Neuronal stem cell (in vitro differentiated cells): Measurements from ENCODE around the gene GRIN2A. TPM values are rescaled to one million over a fixed set of nuclear protein-coding genes. Genes with fewer than 3 reads are reported as not detected.

Experiments used
- DNase-seq: peaks from one replicate; pipeline ENCODE4 v3.0.0-alpha.2; 2013; ENCODE audit warnings: low spot score
- H2AFZ ChIP-seq: one replicate; pipeline ENCODE4 v1.6.1; 2013; ENCODE audit warnings: mild to moderate bottlenecking, low read length, inconsistent platforms
- H2AK5ac ChIP-seq: 2 replicates; pipeline ENCODE4 v1.6.1; 2013; ENCODE audit warnings: low read depth, mild to moderate bottlenecking, inconsistent platforms, low read length, moderate library complexity, mixed read lengths
- H2BK120ac ChIP-seq: 2 replicates; pipeline ENCODE4 v1.6.1; 2013; ENCODE audit warnings: low read depth, mild to moderate bottlenecking, inconsistent platforms, low read length, moderate library complexity, mixed read lengths
- H2BK12ac ChIP-seq: one replicate; pipeline ENCODE4 v1.6.1; 2013; ENCODE audit warnings: low read length, inconsistent platforms
- H2BK15ac ChIP-seq: 2 replicates; pipeline ENCODE4 v1.6.1; 2013; ENCODE audit warnings: mild to moderate bottlenecking, low read length, inconsistent platforms, mixed read lengths
- H2BK5ac ChIP-seq: one replicate; pipeline ENCODE4 v1.6.1; 2013; ENCODE audit warnings: inconsistent platforms, mild to moderate bottlenecking, low read length, moderate library complexity
- H3K14ac ChIP-seq: one replicate; pipeline ENCODE4 v1.6.1; 2013; ENCODE audit warnings: low read length, inconsistent platforms
- H3K18ac ChIP-seq: 2 replicates; pipeline ENCODE4 v1.6.1; 2013; ENCODE audit warnings: low read length, inconsistent platforms
- H3K23ac ChIP-seq: 2 replicates; pipeline ENCODE4 v1.6.1; 2013; ENCODE audit warnings: low read depth, mild to moderate bottlenecking, mixed read lengths, low read length, inconsistent platforms; ENCODE audit not compliant: poor library complexity
- H3K27ac ChIP-seq: replicated peaks from 3 replicates; pipeline ENCODE4 v1.5.1; 2013; ENCODE audit warnings: low read length, inconsistent platforms
- H3K27me3 ChIP-seq, 3 experiments: 2 replicates each; pipeline ENCODE4 v1.6.1; 2013; ENCODE audit warnings: low read length in 3 of 3, mild to moderate bottlenecking in 2 of 3, inconsistent platforms in 1 of 3, low read depth in 1 of 3, mixed read lengths in 1 of 3, moderate library complexity in 1 of 3; ENCODE audit not compliant: control insufficient read depth in 3 of 3, insufficient read depth in 3 of 3
- H3K36me3 ChIP-seq, 2 donors: replicated peaks in 1 of 2; 2 replicates each; pipeline ENCODE4 v1.6.1; 2013; ENCODE audit warnings: low read length in 2 of 2; ENCODE audit not compliant: control insufficient read depth in 2 of 2, insufficient read depth in 2 of 2
- H3K4ac ChIP-seq: 2 replicates; pipeline ENCODE4 v1.6.1; 2013; ENCODE audit warnings: inconsistent platforms, mild to moderate bottlenecking, low read length, moderate library complexity
- H3K4me1 ChIP-seq, 2 donors: 1 replicate in 1 of 2; 2 replicates in 1 of 2; pipeline ENCODE4 v1.6.1; 2013; ENCODE audit warnings: low read length in 2 of 2, low read depth in 1 of 2; ENCODE audit not compliant: control insufficient read depth in 2 of 2, insufficient read depth in 1 of 2
- H3K4me2 ChIP-seq: one replicate; pipeline ENCODE4 v1.6.1; 2013; ENCODE audit warnings: mild to moderate bottlenecking, low read length, inconsistent platforms; ENCODE audit not compliant: insufficient read depth, poor library complexity, severe bottlenecking
- H3K4me3 ChIP-seq, 2 donors: 2 replicates each; pipeline ENCODE4 v1.5.1; 2013; ENCODE audit warnings: low read length in 2 of 2, mild to moderate bottlenecking in 2 of 2, inconsistent platforms in 1 of 2, moderate library complexity in 1 of 2
- H3K79me1 ChIP-seq: one replicate; pipeline ENCODE4 v1.6.1; 2013; ENCODE audit warnings: low read depth, mild to moderate bottlenecking, inconsistent platforms, low read length, moderate library complexity
- H3K9ac ChIP-seq: one replicate; pipeline ENCODE4 v1.6.1; 2013; ENCODE audit warnings: mild to moderate bottlenecking, low read depth, low read length, inconsistent platforms; ENCODE audit not compliant: poor library complexity
- H3K9me3 ChIP-seq, 2 donors: replicated peaks in 1 of 2; 2 replicates each; pipeline versions ENCODE3 to v1.6.1; 2013; ENCODE audit warnings: low read length in 2 of 2, mild to moderate bottlenecking in 2 of 2, inconsistent platforms in 1 of 2, low read depth in 1 of 2, mixed read lengths in 1 of 2, moderate library complexity in 1 of 2; ENCODE audit not compliant: control insufficient read depth in 2 of 2, insufficient read depth in 1 of 2
- H4K8ac ChIP-seq: one replicate; pipeline ENCODE4 v1.6.1; 2013; ENCODE audit warnings: low read depth, mild to moderate bottlenecking, inconsistent platforms, low read length, moderate library complexity
- H4K91ac ChIP-seq: one replicate; pipeline ENCODE4 v1.6.1; 2013; ENCODE audit warnings: low read length, low read depth, mild to moderate bottlenecking, inconsistent platforms; ENCODE audit not compliant: poor library complexity
- WGBS, 2 donors: extraction: QIAGEN DNeasy Blood & Tissue Kit; methylation state at CpG; one replicate each; pipeline ENCODE4 v1.1.7; 2013; ENCODE audit warnings: missing lambda C conversion rate in 2 of 2, mixed read lengths in 1 of 2; ENCODE audit not compliant: insufficient read length in 2 of 2, insufficient replicate concordance in 1 of 2; ENCODE audit errors: extremely low coverage in 2 of 2; 5-methylcytosine and 5-hydroxymethylcytosine counted together
- small RNA-seq: library from polyadenylated mRNA; stranded (forward); fragments of <200 nt; extraction: miRNeasy Mini kit (QIAGEN cat#:217004); gene quantifications from one replicate; pipeline ENCODE3, GENCODE V24; 2013; ENCODE audit not compliant: insufficient read depth

The GRIN2A gene

GRCh38 chr16:9708972-9709620 is 473.1 kb downstream of the GRIN2A start:
- H3K18ac ChIP-seq = no peak overlapping the region
- no CpG with 5 or more reads among the region's 5 CpGs for WGBS, 2 donors

GRCh38 chr16:9706217-9706836 is 475.9 kb downstream of the GRIN2A start:
- no peaks in the 10 kb centered on the region for H3K27me3 ChIP-seq
- no peak overlapping the region for H3K4ac ChIP-seq
- no peak overlapping the region for H3K18ac ChIP-seq
- no peaks in the 10 kb centered on the region for H3K9me3 ChIP-seq
- no peak overlapping the region for H2BK12ac ChIP-seq
- H3K4me1 ChIP-seq = peaks cover 0 to 19% of the 10 kb centered on the region in 2 donors
- H2AFZ ChIP-seq = no peak overlapping the region
- no peak overlapping the region for H3K27ac ChIP-seq
- H3K36me3 ChIP-seq = no peaks in the 10 kb centered on the region
- H3K4me3 ChIP-seq = no peak overlapping the region
- H3K79me1 ChIP-seq = no peaks in the 10 kb centered on the region
- no peak overlapping the region for H2BK120ac ChIP-seq
- WGBS, 2 donors = no CpG with 5 or more reads among the region's 6 CpGs
- H2AK5ac ChIP-seq = no peak overlapping the region
- H3K9ac ChIP-seq = no peak overlapping the region
- H3K4me2 ChIP-seq = no peak overlapping the region
- H2BK15ac ChIP-seq = no peak overlapping the region
- no peak overlapping the region for H3K14ac ChIP-seq
- H4K8ac ChIP-seq = no peak overlapping the region
- no peak overlapping the region for H2BK5ac ChIP-seq
- H4K91ac ChIP-seq = no peak overlapping the region
- no peak for DNase-seq
- H3K23ac ChIP-seq = no peak overlapping the region

More at GRCh38 chr16:9708972-9709620, 473.1 kb downstream of the GRIN2A start:
- no peaks in the 10 kb centered on the region for H3K27me3 ChIP-seq
- H3K4me3 ChIP-seq = no peak overlapping the region
- H3K79me1 ChIP-seq = no peaks in the 10 kb centered on the region
- no peak overlapping the region for H2BK15ac ChIP-seq
- H4K91ac ChIP-seq = no peak overlapping the region
- H2BK12ac ChIP-seq = no peak overlapping the region
- H2BK5ac ChIP-seq = no peak overlapping the region
- H2AFZ ChIP-seq = no peak overlapping the region
- no peaks in the 10 kb centered on the region for H3K36me3 ChIP-seq
- H3K4me1 ChIP-seq = peaks cover 0 to 4% of the 10 kb centered on the region in 2 donors
- H2BK120ac ChIP-seq = no peak overlapping the region
- no peak overlapping the region for H4K8ac ChIP-seq
- no peak overlapping the region for H2AK5ac ChIP-seq
- H3K9ac ChIP-seq = no peak overlapping the region
- DNase-seq = no peak
- no peak overlapping the region for H3K14ac ChIP-seq
- no peak overlapping the region for H3K27ac ChIP-seq
- H3K9me3 ChIP-seq = no peaks in the 10 kb centered on the region
- no peak overlapping the region for H3K4ac ChIP-seq
- H3K23ac ChIP-seq = no peak overlapping the region
- H3K4me2 ChIP-seq = no peak overlapping the region

GRCh38 chr16:9703731-9704130 is 478.5 kb downstream of the GRIN2A start:
- no peak overlapping the region for H3K14ac ChIP-seq
- WGBS, 2 donors = no CpG with 5 or more reads among the region's 1 CpG
- no peak overlapping the region for H2AK5ac ChIP-seq
- H2BK5ac ChIP-seq = no peak overlapping the region
- no peak overlapping the region for H3K23ac ChIP-seq
- no peak overlapping the region for H3K4ac ChIP-seq
- H3K27me3 ChIP-seq = no peaks in the 10 kb centered on the region
- no peak overlapping the region for H3K4me2 ChIP-seq
- H4K91ac ChIP-seq = no peak overlapping the region
- H3K36me3 ChIP-seq = no peaks in the 10 kb centered on the region
- no peak overlapping the region for H2BK15ac ChIP-seq
- no peak overlapping the region for H3K18ac ChIP-seq
- no peak overlapping the region for H3K4me3 ChIP-seq
- no peak overlapping the region for H4K8ac ChIP-seq
- no peaks in the 10 kb centered on the region for H3K9me3 ChIP-seq
- H2BK120ac ChIP-seq = no peak overlapping the region
- H3K9ac ChIP-seq = no peak overlapping the region
- DNase-seq = no peak
- H3K79me1 ChIP-seq = no peaks in the 10 kb centered on the region
- no peak overlapping the region for H3K27ac ChIP-seq
- peaks cover 0 to 21% of the 10 kb centered on the region in 2 donors for H3K4me1 ChIP-seq
- no peak overlapping the region for H2BK12ac ChIP-seq
- H2AFZ ChIP-seq = no peak overlapping the region

Small RNAs within 50 kb of the gene (small RNA-seq; reads per million reads assigned to genes)
- gene RN7SL493P = not detected
